NCI-H2081 treated with DMSO at 0.1 percent for 48 hours (cell line): Measurements from ENCODE around the gene OR10A6.

ENCODE experiments used
- DNase-seq: peaks from one replicate; lab custom pipeline; 2025; lab: John Stamatoyannopoulos, UW

OR10A6 gene

GRCh38 chr11:7909585-7910285 lies 21.3 kb downstream of the OR10A6 start:
- DNase-seq = no peak

GRCh38 chr11:7907121-7907520 lies 23.9 kb downstream of the OR10A6 start:
- DNase-seq = no peak

GRCh38 chr11:7906481-7906880 lies 24.6 kb downstream of the OR10A6 start:
- DNase-seq = no peak

- DNase-seq = no peak
These were observed 25.1 kb downstream of the OR10A6 start for GRCh38 chr11:7905961-7906429.

- no peak for DNase-seq
These were observed 25.5 kb downstream of the OR10A6 start for GRCh38 chr11:7905549-7905948.

- DNase-seq = no peak
These were observed 26.2 kb downstream of the OR10A6 start for GRCh38 chr11:7904917-7905316.

GRCh38 chr11:7903940-7904339 lies 27.1 kb downstream of the OR10A6 start:
- no peak for DNase-seq

- DNase-seq = no peak
These were observed 29.7 kb downstream of the OR10A6 start for GRCh38 chr11:7901319-7901854.

- no peak for DNase-seq
These were observed 30.4 kb downstream of the OR10A6 start for GRCh38 chr11:7900686-7901085.

- DNase-seq = no peak
These were observed 31.6 kb downstream of the OR10A6 start for GRCh38 chr11:7899418-7899817.

GRCh38 chr11:7898666-7899283 lies 32.3 kb downstream of the OR10A6 start:
- DNase-seq = no peak

GRCh38 chr11:7896009-7896785 lies 34.9 kb downstream of the OR10A6 start:
- DNase-seq = no peak

GRCh38 chr11:7894251-7894650 lies 36.8 kb downstream of the OR10A6 start:
- no peak for DNase-seq

- DNase-seq = no peak
These were observed 37.3 kb downstream of the OR10A6 start for GRCh38 chr11:7893796-7894195.

- peak; percentile 4 for DNase-seq
These were observed 38.2 kb downstream of the OR10A6 start for GRCh38 chr11:7892840-7893254.

GRCh38 chr11:7892059-7892699 lies 38.9 kb downstream of the OR10A6 start:
- DNase-seq = no peak

GRCh38 chr11:7890417-7891172 lies 40.5 kb downstream of the OR10A6 start:
- DNase-seq = no peak

- no peak for DNase-seq
These were observed 41.1 kb downstream of the OR10A6 start for GRCh38 chr11:7889985-7890384.

- DNase-seq = no peak
These were observed 48.2 kb downstream of the OR10A6 start for GRCh38 chr11:7882860-7883259.
